Measurements from ENCODE around the gene PRDX5.

Gene PRDX5

DNA sequence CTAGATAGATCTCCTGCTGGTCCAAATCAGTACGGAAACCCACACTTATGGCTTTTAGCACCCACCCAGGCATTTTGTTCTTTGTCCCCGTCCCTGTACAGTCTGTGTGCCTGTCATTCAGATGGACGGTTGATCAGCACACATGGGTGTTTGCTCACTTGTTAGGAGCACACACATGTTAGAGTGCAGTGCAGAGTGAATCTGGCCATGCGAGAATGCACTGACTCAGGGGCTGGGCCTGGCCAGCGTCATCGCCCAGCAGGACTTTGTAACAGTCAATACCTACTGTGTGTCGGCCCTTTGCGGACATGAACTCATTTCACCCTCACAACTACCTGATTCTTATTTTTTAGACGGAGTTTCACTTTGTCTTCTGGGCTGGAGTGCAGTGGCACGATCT lies 44.4 kb downstream of the PRDX5 start:
- DNase-seq (ENCODE audit: low spot score), result no peak

DNA sequence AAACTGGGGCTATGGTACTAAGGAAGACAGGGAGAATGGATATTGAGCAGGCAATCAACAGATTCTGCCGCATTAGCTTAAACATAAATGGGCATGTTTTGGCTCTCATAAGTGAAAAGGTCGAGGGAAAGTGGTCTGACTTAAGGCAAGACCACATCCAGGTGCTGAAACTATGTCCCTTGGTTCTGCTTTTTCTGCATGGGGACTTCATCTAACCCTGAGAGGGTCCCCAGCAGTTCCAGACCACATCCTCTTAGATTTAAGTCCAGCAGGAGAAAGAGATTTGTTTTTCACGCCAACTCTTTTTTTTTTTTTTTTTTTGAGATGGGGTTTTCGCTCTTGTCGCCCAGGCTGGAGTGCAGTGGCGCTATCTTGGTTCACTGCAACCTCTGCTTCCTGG lies 46.5 kb downstream of the PRDX5 start:
- no peak for DNase-seq (ENCODE audit: low spot score)

DNA sequence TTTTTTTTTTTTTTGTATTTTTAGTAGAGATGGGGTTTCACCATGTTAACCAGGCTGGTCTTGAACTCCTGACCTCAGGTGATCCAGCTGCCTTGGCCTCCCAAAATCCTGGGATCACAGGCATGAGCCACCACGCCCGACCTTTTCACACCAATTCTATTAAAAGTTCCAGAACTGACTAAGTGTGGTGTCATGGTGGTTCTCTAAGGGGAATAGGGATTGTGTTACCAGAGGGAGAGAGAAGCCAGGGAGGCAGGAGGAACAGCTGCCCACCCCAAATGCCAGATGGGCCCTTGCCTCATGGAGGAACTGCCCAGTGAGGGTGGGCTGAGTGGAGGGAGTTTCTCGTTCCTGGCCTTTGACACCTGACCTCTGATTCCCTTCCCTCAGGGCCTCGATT lies 47.0 kb downstream of the PRDX5 start:
- DNase-seq (ENCODE audit: low spot score), result no peak

GRCh38 chr11:64366751-64367150 lies 48.8 kb downstream of the PRDX5 start:
- DNase-seq (ENCODE audit: low spot score), result no peak

- DNase-seq (ENCODE audit: low spot score), result no peak
These were observed 50.2 kb downstream of the PRDX5 start for GRCh38 chr11:64367931-64368672.

- DNase-seq (ENCODE audit: low spot score), result no peak
These were observed 50.8 kb downstream of the PRDX5 start for GRCh38 chr11:64368673-64369074.

DNA sequence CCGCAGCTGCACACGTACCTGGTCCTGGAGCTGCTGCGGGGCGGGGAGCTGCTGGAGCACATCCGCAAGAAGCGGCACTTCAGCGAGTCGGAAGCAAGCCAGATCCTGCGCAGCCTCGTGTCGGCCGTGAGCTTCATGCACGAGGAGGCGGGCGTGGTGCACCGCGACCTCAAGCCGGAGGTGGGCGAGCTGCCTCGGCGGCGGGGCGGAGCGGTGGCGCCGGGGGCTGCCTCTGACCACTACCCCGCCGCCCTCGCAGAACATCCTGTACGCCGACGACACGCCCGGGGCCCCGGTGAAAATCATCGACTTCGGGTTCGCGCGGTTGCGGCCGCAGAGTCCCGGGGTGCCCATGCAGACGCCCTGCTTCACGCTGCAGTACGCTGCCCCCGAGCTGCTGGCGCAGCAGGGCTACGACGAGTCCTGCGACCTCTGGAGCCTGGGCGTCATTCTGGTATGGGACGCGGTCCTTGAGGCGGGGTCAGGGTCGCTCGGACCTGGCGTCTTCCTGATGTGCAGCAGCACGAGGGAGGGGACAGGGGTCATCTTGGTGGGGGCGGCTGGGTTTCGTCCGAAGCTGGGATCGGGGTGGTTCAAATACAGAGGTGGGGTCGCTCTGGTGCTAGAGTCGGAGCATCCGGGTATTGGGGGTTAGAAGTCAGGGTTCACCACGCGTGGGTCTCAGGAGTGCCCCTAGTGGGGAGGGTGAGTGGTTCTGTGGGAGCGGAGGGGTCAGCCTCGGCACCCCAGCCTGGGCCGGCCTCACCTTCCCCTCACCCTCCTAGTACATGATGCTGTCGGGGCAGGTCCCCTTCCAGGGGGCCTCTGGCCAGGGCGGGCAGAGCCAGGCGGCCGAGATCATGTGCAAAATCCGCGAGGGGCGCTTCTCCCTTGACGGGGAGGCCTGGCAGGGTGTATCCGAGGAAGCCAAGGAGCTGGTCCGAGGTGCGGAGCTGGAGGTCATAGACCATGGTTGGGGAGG lies 51.8 kb downstream of the PRDX5 start:
- DNase-seq (ENCODE audit: low spot score), result no peak

GRCh38 chr11:64371201-64371600 lies 53.3 kb downstream of the PRDX5 start:
- DNase-seq (ENCODE audit: low spot score), result no peak

All from kidney capillary endothelial cell (primary cell).